OCI-LY7 (cell line): Measurements from ENCODE around the gene CFAP77.

Experiments
- EZH2phosphoT487 ChIP-seq: fragments of 200-600 bp; sonication (generic); IDR thresholded peaks from 2 replicates; pipeline ENCODE4 v1.6.1; 2018; ENCODE audit warnings: low read depth, borderline replicate concordance, mild to moderate bottlenecking, mixed run types, antibody characterized with exemption, low read length, moderate library complexity, mixed read lengths
- TF ChIP-seq, protein P1 (sequence below): fragments of 200-600 bp; sonication (generic); conservative IDR thresholded peaks from 2 replicates; pipeline ENCODE4 v1.5.1; 2014; ENCODE audit warnings: mild to moderate bottlenecking, antibody characterized with exemption, low read length, moderate library complexity, mixed read lengths

- TF ChIP-seq, protein P1, sequence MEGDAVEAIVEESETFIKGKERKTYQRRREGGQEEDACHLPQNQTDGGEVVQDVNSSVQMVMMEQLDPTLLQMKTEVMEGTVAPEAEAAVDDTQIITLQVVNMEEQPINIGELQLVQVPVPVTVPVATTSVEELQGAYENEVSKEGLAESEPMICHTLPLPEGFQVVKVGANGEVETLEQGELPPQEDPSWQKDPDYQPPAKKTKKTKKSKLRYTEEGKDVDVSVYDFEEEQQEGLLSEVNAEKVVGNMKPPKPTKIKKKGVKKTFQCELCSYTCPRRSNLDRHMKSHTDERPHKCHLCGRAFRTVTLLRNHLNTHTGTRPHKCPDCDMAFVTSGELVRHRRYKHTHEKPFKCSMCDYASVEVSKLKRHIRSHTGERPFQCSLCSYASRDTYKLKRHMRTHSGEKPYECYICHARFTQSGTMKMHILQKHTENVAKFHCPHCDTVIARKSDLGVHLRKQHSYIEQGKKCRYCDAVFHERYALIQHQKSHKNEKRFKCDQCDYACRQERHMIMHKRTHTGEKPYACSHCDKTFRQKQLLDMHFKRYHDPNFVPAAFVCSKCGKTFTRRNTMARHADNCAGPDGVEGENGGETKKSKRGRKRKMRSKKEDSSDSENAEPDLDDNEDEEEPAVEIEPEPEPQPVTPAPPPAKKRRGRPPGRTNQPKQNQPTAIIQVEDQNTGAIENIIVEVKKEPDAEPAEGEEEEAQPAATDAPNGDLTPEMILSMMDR = no peak
- no peak for TF ChIP-seq EZH2phosphoT487
These were observed 103.4 kb downstream of the CFAP77 start for GRCh38 chr9:132513416-132513815.
